GM18520 (cell line): ENCODE results near the gene LRMDA.
"Not testable (repeated sequence)": the region's sequence is repeated elsewhere in the genome, so short reads cannot be mapped to it uniquely, and the experiment has no call there.

Experiments used
- ATAC-seq: cut with Tn5 transposase; IDR thresholded peaks from one replicate; pipeline ENCODE4 v1.9.1; 2021; ENCODE audit not compliant: unreplicated experiment

LRMDA gene

GRCh38 chr10:76052682-76053503 is 621.5 kb downstream of the LRMDA start:
- no peak for ATAC-seq

GRCh38 chr10:76055466-76055865 is 624.0 kb downstream of the LRMDA start:
- no peak for ATAC-seq

- ATAC-seq: no peak
Measured at GRCh38 chr10:76055963-76056362, 624.5 kb downstream of the LRMDA start.

- ATAC-seq: not testable (repeated sequence)
Measured at GRCh38 chr10:76060993-76061392, 629.6 kb downstream of the LRMDA start.

- ATAC-seq: no peak
Measured at GRCh38 chr10:76066457-76066856, 635.0 kb downstream of the LRMDA start.

GRCh38 chr10:76067447-76067846 is 636.0 kb downstream of the LRMDA start:
- no peak for ATAC-seq

- no peak for ATAC-seq
Measured at GRCh38 chr10:76068856-76069255, 637.4 kb downstream of the LRMDA start.

GRCh38 chr10:76070916-76071315 is 639.5 kb downstream of the LRMDA start:
- no peak for ATAC-seq

GRCh38 chr10:76071653-76072365 is 640.4 kb downstream of the LRMDA start:
- no peak for ATAC-seq

- ATAC-seq: no peak
Measured at GRCh38 chr10:76072384-76072783, 641.0 kb downstream of the LRMDA start.

- ATAC-seq: no peak
Measured at GRCh38 chr10:76073524-76073923, 642.1 kb downstream of the LRMDA start.

- ATAC-seq: no peak
Measured at GRCh38 chr10:76074659-76075058, 643.2 kb downstream of the LRMDA start.

GRCh38 chr10:76080451-76080850 is 649.0 kb downstream of the LRMDA start:
- no peak for ATAC-seq

- ATAC-seq: no peak
Measured at GRCh38 chr10:76080991-76081390, 649.6 kb downstream of the LRMDA start.

GRCh38 chr10:76082232-76082631 is 650.8 kb downstream of the LRMDA start:
- no peak for ATAC-seq

GRCh38 chr10:76082956-76083355 is 651.5 kb downstream of the LRMDA start:
- ATAC-seq: no peak

GRCh38 chr10:76085002-76085816 is 653.8 kb downstream of the LRMDA start:
- ATAC-seq: no peak

- ATAC-seq: no peak
Measured at GRCh38 chr10:76085817-76086167, 654.4 kb downstream of the LRMDA start.

- no peak for ATAC-seq
Measured at GRCh38 chr10:76086170-76086760, 654.8 kb downstream of the LRMDA start.

- ATAC-seq: no peak
Measured at GRCh38 chr10:76086761-76087639, 655.6 kb downstream of the LRMDA start.
